HUES48 (cell line): Measurements from ENCODE around the gene S1PR2.
"Not testable (repeated sequence)": the region's sequence is repeated elsewhere in the genome, so short reads cannot be mapped to it uniquely, and the experiment has no call there.

Source experiments
- H3K27ac ChIP-seq: one replicate; pipeline ENCODE4 v1.7.0; 2013; ENCODE audit warnings: low read depth, low read length, inconsistent platforms
- H3K27me3 ChIP-seq: 2 replicates; pipeline ENCODE4 v1.6.1; 2013; ENCODE audit warnings: mild to moderate bottlenecking, low read length; ENCODE audit not compliant: control insufficient read depth, insufficient read depth
- H3K36me3 ChIP-seq: 2 replicates; pipeline ENCODE4 v1.6.1; 2013; ENCODE audit warnings: low read length; ENCODE audit not compliant: control insufficient read depth, insufficient read depth
- H3K4me1 ChIP-seq: 2 replicates; pipeline ENCODE4 v1.6.1; 2013; ENCODE audit warnings: mild to moderate bottlenecking, low read length; ENCODE audit not compliant: control insufficient read depth, insufficient read depth
- H3K4me3 ChIP-seq: 2 replicates; pipeline ENCODE4 v1.5.1; 2013; ENCODE audit warnings: mild to moderate bottlenecking, low read depth, low read length
- H3K9ac ChIP-seq: 2 replicates; pipeline ENCODE4 v1.6.1; 2013; ENCODE audit warnings: mild to moderate bottlenecking, low read depth, low read length, moderate library complexity
- H3K9me3 ChIP-seq: 2 replicates; pipeline ENCODE4 v1.6.1; 2013; ENCODE audit warnings: low read length; ENCODE audit not compliant: control insufficient read depth, insufficient read depth

Gene S1PR2

GRCh38 chr19:10203686-10204085 is 27.4 kb downstream of the S1PR2 start:
- Histone ChIP-seq H3K9me3 (no peaks in the 10 kb centered on the region), H3K27me3 (no peaks in the 10 kb centered on the region), H3K4me1 (no peaks in the 10 kb centered on the region), H3K4me3 (no peak overlapping the region), H3K9ac (no peak overlapping the region), H3K27ac (no peak overlapping the region), H3K36me3 (no peaks in the 10 kb centered on the region)

GRCh38 chr19:10201176-10201575 is 30.0 kb downstream of the S1PR2 start:
- Histone ChIP-seq H3K36me3 (no peaks in the 10 kb centered on the region), H3K27me3 (no peaks in the 10 kb centered on the region), H3K9ac (no peak overlapping the region), H3K4me3 (no peak overlapping the region), H3K27ac (no peak overlapping the region), H3K4me1 (no peaks in the 10 kb centered on the region), H3K9me3 (no peaks in the 10 kb centered on the region)

GRCh38 chr19:10200101-10200500 is 31.0 kb downstream of the S1PR2 start:
- H3K4me1 ChIP-seq, H3K9me3 ChIP-seq, H3K27ac ChIP-seq, H3K27me3 ChIP-seq, H3K36me3 ChIP-seq, H3K9ac ChIP-seq, H3K4me3 ChIP-seq: not testable (repeated sequence)

GRCh38 chr19:10198889-10199644 is 32.1 kb downstream of the S1PR2 start:
- not testable (repeated sequence) for H3K9ac ChIP-seq, H3K36me3 ChIP-seq, H3K4me3 ChIP-seq, H3K9me3 ChIP-seq, H3K4me1 ChIP-seq, H3K27me3 ChIP-seq, H3K27ac ChIP-seq

GRCh38 chr19:10195199-10195519 is 36.0 kb downstream of the S1PR2 start:
- H3K9me3 ChIP-seq: no peaks in the 10 kb centered on the region
- H3K27ac ChIP-seq: peak overlapping the region; percentile 34
- no peak overlapping the region for H3K9ac ChIP-seq
- no peaks in the 10 kb centered on the region for H3K4me1 ChIP-seq
- no peaks in the 10 kb centered on the region for H3K27me3 ChIP-seq
- peak overlapping the region; percentile 85 for H3K4me3 ChIP-seq
- H3K36me3 ChIP-seq: peaks cover 10% of the 10 kb centered on the region

- Histone ChIP-seq H3K4me1 (no peaks in the 10 kb centered on the region), H3K27me3 (no peaks in the 10 kb centered on the region), H3K36me3 (peaks cover 15% of the 10 kb centered on the region), H3K9me3 (no peaks in the 10 kb centered on the region), H3K4me3 (peak within 1 kb of the TSS; percentile 85), H3K27ac (peak within 1 kb of the TSS; percentile 95), H3K9ac (peak within 1 kb of the TSS; percentile 83)
Observed at GRCh38 chr19:10194500-10195198, 36.5 kb downstream of the S1PR2 start, which contains the start of gene DNMT1. Gene DNMT1, minus strand, starts transcription at chr19:10194953. Its CDS starts 54 bp downstream, at chr19:10194899.

GRCh38 chr19:10193790-10194499 is 37.2 kb downstream of the S1PR2 start:
- no peaks in the 10 kb centered on the region for H3K4me1 ChIP-seq
- H3K36me3 ChIP-seq: peaks cover 18% of the 10 kb centered on the region
- H3K27me3 ChIP-seq: no peaks in the 10 kb centered on the region
- no peaks in the 10 kb centered on the region for H3K9me3 ChIP-seq
- H3K9ac ChIP-seq: peak overlapping the region; percentile 83
- peak overlapping the region; percentile 85 for H3K4me3 ChIP-seq
- H3K27ac ChIP-seq: peak overlapping the region; percentile 95

- H3K36me3 ChIP-seq: peaks cover 20% of the 10 kb centered on the region
- no peak overlapping the region for H3K4me3 ChIP-seq
- no peaks in the 10 kb centered on the region for H3K27me3 ChIP-seq
- no peaks in the 10 kb centered on the region for H3K4me1 ChIP-seq
- no peak overlapping the region for H3K27ac ChIP-seq
- no peak overlapping the region for H3K9ac ChIP-seq
- no peaks in the 10 kb centered on the region for H3K9me3 ChIP-seq
Observed at GRCh38 chr19:10192922-10193321, 38.2 kb downstream of the S1PR2 start.

- Histone ChIP-seq H3K9ac (no peak overlapping the region), H3K9me3 (no peaks in the 10 kb centered on the region), H3K4me3 (no peak overlapping the region), H3K27ac (no peak overlapping the region), H3K27me3 (no peaks in the 10 kb centered on the region), H3K4me1 (no peaks in the 10 kb centered on the region), H3K36me3 (peaks cover 26% of the 10 kb centered on the region)
Observed at GRCh38 chr19:10191347-10191746, 39.8 kb downstream of the S1PR2 start.

GRCh38 chr19:10190026-10190425 is 41.1 kb downstream of the S1PR2 start:
- Histone ChIP-seq H3K9me3 (no peaks in the 10 kb centered on the region), H3K9ac (no peak overlapping the region), H3K27me3 (no peaks in the 10 kb centered on the region), H3K36me3 (peaks cover 37% of the 10 kb centered on the region), H3K4me1 (no peaks in the 10 kb centered on the region), H3K27ac (no peak overlapping the region), H3K4me3 (no peak overlapping the region)

- no peak overlapping the region for H3K27ac ChIP-seq
Observed at GRCh38 chr19:10189616-10190015, 41.5 kb downstream of the S1PR2 start.

More at GRCh38 chr19:10189616-10190015, 41.5 kb downstream of the S1PR2 start:
- Histone ChIP-seq H3K36me3 (peaks cover 40% of the 10 kb centered on the region), H3K4me3 (no peak overlapping the region), H3K4me1 (no peaks in the 10 kb centered on the region), H3K27me3 (no peaks in the 10 kb centered on the region), H3K9ac (no peak overlapping the region), H3K9me3 (no peaks in the 10 kb centered on the region)
